HG03066 (cell line): ENCODE measurements around the gene PAMR1.

Experiments
- ATAC-seq: cut with Tn5 transposase; IDR thresholded peaks from one replicate; pipeline ENCODE4 v1.9.1; 2021; ENCODE audit warnings: low read depth; ENCODE audit not compliant: unreplicated experiment

Gene PAMR1

DNA sequence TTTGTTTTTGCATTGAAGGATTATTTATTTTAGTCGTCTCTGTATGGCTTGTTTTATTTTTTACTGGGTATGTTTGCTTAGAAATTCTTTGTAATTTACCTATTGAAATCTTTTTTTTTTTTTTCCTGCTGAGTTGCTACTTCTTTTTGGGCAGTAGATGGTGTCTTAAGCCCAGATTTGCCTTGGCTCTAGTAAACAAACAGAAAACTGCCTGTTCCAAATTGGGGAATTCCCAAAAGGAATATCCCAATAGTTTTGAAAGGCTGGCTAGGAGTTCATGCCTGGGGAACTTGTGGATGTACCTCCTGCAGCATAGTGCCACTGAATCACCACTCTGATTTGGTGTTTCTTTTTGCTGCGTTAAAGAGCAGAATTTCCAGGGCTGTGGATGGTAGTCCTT, 17.7 kb downstream of the PAMR1 start:
- ATAC-seq = no peak

DNA sequence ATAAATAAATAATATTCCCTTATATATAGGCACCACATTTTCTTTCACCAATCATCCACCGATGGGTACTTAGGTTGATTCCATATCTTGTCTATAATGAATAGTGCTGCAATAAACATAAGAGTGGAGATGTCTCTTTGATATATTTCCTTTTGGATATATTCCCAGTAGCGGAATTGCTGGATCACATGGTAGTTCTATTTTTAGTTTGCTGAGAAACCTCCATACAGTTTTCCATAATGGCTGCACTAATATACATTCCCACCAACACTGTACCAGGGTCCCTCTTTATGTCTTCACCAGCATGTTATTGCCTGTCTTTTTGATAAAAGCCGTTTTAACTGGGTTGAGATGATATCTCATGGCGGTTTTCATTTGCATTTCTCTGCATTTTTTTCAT, 23.6 kb downstream of the PAMR1 start:
- no peak for ATAC-seq

DNA sequence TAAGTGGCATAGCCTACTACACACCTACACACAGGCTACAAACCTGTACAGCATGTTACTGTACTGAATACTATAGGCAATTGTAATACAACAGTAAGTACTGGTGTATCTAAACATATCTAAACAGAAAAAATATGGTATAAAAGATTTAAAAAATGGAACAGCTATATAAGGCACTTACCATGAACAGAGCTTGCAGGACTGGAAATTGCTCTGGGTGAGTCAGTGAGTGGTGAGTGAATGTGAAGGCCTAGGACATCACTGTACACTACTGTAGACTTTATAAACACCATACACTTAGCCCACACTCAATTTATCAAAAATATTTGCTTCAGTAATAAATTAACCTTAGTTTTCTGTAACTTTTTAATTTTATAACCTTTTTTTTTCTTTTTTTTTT, 24.7 kb downstream of the PAMR1 start:
- ATAC-seq = no peak

DNA sequence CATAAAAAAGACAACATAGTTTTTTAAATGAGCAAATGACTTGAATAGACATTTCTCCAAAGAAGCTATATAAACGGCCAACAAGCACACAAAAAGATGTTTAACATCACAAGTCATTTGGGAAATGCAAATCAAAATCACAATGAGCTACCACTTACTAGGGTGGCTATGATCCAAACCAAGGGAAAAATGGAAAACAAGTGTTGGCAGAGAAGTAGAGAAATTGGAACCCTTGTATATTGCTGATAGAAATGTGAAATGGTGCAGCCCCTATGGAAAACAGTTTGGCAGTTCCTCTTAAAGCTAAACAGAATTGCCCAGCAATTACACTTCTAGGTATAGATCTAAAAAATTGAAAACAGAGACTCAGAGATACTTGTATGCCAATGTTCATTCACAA, 29.0 kb downstream of the PAMR1 start:
- ATAC-seq = no peak

DNA sequence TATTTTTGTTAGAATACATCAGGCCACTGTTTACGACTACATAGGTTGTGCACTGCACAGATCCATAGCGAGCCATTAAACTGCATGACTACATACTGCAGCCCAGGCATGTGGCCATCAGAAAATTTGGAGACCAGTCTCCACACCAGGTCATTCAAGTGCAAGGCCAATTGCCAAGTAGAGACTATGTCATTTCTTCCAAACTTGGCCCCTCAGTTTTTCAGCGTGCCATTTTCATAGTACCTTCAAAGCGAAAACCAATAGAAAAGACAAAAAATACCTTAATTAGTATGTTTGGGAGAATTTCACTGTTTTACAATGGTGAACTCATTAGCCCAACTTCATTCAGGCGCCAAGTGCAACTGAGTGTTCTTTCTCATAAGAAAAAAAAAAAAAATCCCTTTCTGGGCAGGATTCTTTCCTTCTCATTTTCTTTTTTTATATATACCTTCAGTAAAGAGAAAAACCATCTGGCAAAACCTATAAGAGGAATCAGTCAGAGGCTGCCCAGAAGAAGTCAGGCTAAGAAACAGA, 30.4 kb downstream of the PAMR1 start:
- ATAC-seq = no peak

DNA sequence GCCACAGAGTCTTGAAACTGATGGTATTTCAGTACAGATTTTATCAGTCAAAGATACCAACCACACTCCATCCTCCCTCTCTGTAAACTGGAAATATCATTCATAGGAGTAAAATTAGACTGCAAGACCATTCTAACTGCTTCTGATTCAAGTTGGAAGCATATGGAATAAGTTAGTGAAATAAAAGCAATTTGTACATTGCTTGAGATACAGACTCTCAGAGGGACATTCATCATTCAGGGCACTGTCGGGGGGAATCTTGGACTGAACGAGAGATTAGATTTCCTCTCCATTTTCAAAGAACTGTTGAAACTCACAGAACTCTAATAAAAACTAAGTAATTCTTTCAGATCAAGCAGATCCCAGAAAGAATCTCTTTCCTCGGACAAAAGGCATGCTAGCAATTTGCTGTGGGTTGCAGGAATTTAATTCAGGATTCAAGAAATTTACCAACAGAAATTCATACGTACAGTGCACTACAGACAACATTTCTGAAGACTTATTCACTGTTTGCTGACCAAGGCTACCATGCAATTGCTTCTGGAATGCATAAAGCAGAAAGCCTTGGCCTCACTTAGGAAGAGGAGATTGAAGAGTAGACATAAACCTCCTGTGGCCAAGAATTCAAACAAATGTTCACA, 34.1 kb downstream of the PAMR1 start:
- no peak for ATAC-seq

DNA sequence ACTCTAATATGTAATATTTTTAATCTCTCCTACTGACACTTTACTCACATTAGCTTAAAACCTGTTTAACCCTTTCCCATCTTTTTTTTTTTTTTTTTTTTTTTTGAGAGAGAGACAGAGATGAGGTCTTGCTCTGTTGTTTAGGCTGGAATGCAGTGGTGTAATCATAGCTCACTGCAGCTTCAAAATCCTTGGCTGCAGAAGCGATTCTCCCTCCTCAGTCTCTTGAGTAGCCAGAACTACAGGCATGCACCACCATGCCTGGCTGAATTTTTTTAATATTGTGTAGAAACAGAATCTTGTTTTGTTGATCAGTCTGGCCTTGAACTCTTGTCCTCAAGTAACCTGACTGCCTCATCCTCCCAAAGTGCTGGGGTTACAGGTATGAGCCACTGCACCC, 37.3 kb downstream of the PAMR1 start:
- no peak for ATAC-seq

DNA sequence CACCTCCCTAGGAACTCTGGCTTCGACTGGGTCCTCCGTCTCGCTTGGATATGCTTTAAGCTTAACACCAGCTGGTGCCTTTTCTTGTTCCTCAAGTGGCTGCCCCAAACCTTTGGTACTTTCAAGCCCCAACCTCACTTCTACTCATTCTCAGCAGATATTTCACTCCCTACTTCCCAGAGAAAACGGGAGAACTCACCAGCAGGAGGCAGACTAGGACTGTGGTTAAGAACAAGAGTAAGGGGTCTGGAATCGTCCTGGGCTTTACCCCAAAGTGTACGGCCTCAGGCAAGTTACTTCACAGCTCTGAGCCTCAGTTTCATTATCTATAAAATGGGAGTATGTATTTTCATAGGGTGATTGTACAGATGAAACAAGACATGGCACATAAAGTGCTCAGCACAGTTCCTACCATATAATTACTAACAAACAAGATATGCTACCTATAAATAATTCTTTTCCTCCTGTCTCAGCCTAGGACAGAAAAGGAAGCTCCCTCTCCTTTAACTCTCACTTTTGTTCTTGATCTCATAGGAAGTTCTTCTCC, 37.8 kb downstream of the PAMR1 start:
- ATAC-seq = no peak

DNA sequence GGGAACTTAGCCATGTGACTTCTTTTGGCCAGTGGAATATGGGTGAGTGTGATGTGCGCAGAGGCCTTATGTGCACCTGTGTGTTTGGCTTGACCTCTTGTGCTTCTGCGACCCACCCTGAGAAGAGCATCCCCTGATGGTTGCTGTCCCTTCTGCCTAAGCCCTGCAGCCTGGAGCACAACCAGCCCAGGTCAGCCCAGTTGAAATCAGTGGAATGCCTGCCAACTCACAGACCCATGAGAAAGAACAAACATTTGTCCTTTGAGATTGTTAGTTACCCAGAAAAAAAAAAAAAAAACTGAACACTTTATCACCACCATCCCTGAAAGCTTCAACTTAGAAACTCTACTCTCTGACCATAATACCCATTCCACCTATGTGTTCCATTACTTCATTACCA, 38.5 kb downstream of the PAMR1 start:
- ATAC-seq = no peak

DNA sequence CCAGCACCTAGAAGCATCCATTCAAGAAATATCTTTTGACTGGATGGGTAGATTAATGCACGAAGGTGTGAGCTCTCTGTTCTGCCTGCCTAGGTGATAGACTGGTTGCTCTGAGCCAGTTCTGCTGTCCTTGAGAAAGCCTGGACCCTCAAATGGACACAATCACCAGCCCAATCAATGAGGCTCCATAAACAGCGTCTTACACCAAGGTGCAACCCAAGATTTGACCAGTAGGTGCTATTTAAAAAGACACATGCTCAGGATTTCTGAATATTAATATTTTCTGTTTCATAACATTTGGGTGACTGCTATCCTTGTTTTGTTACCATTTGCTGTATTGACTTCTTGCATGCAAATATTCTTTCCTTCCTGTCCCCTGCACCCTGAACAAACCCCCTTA, 39.0 kb downstream of the PAMR1 start:
- ATAC-seq = no peak

DNA sequence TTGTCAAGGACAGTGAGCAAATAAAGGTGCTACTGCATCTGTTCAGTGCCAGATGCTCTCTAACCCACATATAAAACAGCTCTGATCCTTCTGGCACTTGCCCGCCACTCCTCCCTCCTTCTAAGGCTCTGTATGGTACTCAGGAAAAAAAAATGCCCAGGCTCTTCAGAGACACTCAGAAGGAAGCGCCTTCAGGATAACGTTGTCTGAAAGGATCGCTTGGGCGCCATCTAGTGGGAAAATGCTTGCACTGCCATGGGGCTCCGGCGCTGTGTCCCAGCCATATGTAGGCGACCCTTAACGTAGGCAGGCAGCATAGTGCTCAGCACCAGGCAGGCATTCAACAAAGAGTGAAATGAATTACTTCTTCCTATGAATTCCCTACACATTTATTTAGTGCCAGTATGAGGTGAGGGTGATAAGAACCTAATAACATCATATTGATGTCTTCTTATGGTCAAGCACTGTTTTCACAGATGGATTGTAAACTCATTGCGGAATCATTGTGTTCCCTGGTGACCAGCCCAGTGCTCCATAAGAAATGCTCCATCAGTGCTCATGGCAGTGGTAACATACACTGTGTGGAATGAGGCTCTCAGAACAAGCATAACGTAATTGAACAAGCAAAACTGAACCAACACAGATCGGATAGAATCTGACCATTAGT, 39.6 kb downstream of the PAMR1 start:
- peak; percentile 84 for ATAC-seq

DNA sequence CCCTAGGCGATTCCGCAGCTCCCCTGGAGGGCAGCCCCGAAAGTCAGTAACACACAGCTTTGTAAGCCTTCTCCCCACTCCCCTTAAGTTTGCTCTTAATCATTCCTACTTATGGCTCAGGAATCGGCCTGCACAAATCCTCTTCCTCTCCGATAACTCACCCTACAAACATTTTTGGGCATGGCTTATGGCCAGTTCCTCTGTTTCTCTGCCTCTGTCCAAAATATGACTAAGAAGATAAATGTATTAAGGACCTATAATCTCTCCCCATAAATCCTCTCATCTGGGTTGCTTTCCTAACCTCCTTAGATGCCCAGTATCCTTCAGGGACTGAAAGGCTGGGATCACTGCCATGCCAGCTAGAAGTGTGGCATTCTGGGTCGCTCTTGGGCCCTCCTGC, 41.0 kb downstream of the PAMR1 start:
- no peak for ATAC-seq

DNA sequence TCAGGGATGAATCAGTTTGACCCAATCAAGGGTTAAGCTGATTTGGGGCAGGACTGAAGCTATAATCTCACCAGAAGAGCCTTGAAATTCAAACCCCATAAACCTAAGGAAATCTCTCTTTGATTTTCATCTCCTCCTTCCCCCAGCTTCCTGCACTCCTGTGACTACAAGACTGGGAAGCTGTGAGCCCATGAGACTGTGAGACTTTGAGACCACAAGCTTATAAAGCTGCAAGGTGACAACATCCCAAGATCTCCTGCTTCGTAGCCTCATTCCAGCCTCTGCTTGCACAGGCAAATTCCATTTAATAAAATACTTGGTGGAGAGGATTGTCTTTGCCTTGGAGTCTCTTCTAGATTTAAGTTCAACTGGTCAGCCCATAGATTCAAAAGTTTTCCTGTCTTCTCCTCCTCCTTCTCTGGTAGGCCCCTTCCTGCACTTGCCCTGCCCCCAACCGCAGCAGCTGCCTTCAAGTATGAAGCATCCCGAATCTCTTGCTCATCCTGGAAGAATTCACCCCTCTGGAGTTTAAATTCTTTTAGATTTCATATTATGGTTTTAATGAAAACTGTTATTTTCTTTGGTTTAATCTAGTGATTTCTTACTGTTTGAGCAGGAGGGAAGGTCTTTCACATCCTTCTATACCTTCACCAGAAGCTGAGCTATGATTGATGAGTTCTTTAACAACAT, 42.1 kb downstream of the PAMR1 start:
- no peak for ATAC-seq

DNA sequence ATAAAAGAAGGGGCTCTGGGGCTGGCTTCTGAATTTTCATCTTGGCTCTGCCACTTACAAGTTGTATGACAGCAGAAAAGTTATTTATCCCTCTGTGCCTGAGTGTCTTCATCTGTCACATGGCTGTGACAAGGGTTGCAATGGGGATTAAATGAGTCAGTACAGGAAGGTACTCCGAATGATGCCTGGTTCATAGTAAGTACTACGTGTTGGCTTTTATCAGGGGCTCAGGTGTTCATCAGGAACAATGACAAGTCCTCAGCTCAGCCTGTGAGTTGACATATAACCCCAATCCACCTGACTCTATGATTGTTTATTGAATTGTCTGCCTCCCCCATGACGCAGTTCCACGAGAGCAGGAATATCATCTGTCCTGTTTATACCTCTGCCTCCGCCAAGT, 45.7 kb downstream of the PAMR1 start:
- ATAC-seq = no peak

DNA sequence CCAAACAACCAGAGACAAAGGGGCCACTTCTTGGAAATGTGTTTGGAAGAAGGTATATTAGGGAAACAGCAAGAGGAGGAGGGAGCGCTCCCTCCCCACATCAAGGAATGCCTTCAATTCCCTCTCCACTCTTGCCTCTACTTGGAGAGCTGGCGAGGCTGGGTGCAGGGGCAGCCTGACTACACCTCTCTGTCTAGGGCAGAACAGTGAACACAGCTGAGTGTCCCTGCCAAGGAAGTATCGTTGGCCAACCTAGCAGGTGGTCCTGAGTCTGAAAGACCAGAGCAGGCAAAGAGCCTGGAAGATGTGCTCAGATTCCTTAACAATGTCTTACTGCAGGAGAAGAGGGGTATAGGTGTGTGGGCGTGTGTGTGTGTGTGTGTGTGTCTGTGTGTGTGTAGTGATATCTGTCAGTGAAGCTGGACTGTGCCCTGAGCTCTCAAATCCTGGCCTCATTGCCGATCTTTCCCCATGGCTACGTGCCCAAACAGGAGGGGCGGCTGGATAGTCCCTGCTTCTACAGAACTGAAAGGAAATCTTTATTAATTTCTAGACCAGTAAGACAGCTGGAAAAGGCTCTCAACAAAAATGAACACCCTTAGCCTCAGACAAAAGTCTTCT, 46.8 kb downstream of the PAMR1 start:
- ATAC-seq = no peak

DNA sequence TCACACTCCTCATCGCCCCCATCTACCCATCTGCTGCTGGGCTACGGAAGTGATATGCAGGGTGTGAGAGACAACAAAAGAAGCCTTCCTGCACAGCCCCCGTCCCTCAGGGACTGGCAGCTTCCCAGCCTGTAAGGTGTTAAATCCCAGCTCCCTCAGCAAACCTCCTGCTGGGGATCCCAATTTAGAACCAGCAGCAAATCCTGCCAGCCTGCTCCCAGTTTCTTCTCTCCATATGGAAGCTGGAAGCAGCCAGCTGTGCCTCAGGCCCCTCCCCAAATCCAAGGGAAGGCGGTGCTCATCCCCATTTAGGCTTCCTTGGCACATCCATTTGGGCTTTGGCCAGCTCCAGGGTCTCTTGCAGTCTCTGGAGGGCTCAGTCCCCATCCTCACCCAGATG, 47.5 kb downstream of the PAMR1 start:
- ATAC-seq = no peak

DNA sequence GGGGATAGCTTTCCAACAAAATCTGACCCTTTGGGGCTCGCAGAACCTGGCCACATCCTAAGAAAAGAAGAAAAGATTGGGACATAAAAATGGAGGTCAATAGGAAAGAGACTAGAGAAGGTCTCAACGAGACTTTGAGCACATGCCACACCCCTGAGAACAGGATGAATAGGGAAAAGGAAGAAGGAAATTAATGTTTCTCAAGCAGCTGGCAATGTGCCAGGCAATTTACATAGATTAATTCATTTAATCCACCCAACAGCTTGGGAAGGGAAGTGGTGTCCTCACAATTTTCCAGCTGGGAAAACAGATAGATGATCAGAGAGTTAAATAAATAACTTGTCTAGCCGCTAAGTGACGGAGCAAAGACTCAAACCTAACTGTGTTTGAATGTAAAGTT, 50.7 kb downstream of the PAMR1 start:
- ATAC-seq = no peak

DNA sequence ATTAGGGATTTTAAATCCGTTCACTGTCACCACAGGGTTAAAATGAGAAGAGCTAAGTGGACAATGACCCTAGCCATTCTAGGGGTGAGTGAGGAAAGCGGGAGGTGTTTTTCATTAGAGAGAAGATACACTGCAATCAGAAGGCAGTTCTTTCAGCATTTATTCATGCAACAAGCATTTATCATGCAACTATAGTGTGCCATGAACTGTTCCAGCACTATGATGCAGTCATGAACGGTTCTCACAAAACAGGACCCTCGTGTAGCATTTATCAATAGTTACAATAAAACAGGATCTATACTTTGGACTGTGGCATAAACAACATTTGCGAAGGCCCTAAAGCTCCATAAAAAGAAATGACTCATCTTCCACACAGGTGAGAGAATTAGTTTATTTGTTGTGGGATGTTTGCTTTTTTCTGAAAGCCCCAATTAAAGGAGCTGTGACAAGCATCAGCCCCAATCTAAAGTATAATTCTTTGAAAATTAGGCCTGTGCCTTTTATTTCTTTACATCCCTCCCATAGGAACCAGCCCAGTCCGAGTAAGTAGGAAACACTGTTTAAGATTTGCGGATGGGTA, 51.5 kb downstream of the PAMR1 start:
- no peak for ATAC-seq

DNA sequence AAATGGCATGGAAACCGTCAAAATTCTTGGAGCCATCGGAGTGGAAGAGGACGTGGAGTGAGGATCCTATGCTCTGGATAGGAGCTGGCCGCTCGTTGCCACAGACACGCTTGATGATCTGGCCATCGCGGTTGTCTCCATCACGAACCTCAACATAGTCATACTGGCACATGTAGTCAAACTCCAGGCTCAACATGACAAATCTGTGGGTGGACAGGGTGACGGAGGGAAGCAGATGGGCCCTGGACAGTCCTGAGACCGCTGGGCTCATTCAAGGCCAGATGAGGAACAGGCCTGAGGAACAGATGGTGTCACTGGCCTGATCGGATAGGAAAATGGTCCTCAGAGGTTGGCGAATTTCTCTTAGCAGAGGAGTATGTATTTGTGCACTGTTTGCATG, 54.8 kb downstream of the PAMR1 start:
- ATAC-seq = no peak

DNA sequence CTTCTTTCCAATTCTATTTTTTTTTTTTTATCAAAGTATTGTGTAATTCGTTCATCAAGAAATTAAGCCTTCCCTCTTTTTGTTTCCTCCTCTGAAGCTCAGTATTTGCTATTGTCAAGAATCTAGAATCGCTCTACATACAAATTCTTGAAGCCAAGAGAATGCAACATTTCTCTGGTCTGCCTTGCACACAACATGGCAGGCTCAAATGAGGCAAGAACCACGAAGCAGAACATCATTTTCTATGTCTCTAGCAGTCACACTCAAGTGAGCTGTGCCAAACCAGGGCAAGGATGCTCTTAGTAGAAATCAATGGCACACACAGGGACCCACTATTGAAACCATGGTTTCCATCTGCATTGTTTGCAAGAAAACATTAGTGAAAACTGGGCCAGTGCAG, 59.4 kb downstream of the PAMR1 start:
- no peak for ATAC-seq

DNA sequence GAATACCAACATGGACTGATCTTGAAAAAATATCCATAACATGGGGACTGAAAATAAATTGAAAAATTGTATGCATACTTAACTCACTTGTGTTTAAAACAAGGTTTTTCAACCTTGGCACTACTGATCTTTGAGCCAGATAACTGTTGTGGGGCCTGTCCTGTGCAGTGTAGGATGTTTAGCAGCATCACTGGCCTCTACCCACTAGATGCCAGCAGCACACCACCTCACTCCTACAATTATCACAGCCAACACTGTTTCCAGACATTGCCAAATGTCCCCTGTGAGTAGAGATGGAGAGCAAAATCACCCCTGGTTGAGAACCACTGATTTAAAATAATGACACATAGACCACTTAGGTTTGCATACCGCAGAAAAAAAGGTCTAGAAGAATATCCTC, 61.1 kb downstream of the PAMR1 start:
- ATAC-seq = no peak
